NB4 (cell line): ENCODE measurements around the gene ACE.

ENCODE experiments used
- CTCF ChIP-seq: IDR thresholded peaks from one replicate; pipeline ENCODE4 v1.5.1; 2012; ENCODE audit warnings: low read depth, low read length
- MAX ChIP-seq: IDR thresholded peaks from 2 replicates; pipeline ENCODE4 v1.6.1; 2011; ENCODE audit warnings: low read depth, low read length
- POLR2A ChIP-seq: IDR thresholded peaks from 2 replicates; pipeline ENCODE4 v1.6.1; 2011; ENCODE audit warnings: mild to moderate bottlenecking; ENCODE audit not compliant: insufficient read length; ENCODE audit errors: extremely low read depth

GRCh38 chr17:63496663-63497400 is 20.0 kb downstream of the ACE start:
- TF ChIP-seq CTCF: no peak
- no peak for TF ChIP-seq POLR2A
- no peak for TF ChIP-seq MAX
